ENCODE measurements around the gene MYMX.

DNA sequence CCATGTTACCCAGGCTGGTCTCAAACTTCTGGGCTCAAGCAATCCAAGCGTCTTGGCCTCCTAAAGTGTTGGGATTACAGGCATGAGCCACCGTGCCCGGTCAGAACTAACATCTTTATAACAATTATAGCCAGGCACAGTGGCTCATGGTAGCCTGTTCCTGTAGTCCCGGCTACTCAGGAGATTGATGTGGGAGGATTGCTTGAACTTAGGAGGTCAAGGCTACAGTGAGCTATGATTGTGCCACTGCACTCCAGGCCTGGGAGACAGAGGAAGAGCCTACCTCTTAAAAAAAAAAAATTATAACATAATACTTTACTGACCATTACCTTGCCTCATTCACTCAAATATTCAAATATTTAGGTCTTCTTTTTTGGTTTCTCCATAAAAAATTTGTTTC lies 16.8 kb upstream of the MYMX start:
- TF ChIP-seq, protein P1, sequence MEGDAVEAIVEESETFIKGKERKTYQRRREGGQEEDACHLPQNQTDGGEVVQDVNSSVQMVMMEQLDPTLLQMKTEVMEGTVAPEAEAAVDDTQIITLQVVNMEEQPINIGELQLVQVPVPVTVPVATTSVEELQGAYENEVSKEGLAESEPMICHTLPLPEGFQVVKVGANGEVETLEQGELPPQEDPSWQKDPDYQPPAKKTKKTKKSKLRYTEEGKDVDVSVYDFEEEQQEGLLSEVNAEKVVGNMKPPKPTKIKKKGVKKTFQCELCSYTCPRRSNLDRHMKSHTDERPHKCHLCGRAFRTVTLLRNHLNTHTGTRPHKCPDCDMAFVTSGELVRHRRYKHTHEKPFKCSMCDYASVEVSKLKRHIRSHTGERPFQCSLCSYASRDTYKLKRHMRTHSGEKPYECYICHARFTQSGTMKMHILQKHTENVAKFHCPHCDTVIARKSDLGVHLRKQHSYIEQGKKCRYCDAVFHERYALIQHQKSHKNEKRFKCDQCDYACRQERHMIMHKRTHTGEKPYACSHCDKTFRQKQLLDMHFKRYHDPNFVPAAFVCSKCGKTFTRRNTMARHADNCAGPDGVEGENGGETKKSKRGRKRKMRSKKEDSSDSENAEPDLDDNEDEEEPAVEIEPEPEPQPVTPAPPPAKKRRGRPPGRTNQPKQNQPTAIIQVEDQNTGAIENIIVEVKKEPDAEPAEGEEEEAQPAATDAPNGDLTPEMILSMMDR (IDR thresholded peaks at IDR 0.05), result no peak
- no peak for TF ChIP-seq POLR2AphosphoS5 (IDR thresholded peaks at IDR 0.05; ENCODE audit: insufficient read depth in 1 of 2, low read depth in 1 of 2)
